ENCODE data around the gene CREB3L2. TPM values are rescaled to one million over a fixed set of nuclear protein-coding genes. Genes with fewer than 3 reads are reported as not detected.

The CREB3L2 gene
- total and polyA plus RNA-seq, 8 donors, result 6.6 to 38.4 (median 32.2) TPM

- H3K27me3 ChIP-seq, result no peaks in the 10 kb centered on the region
- intact Hi-C loops (cut with DNase I), result no loop called here
- WGBS, 2 donors, result 45 to 59% methylated on average over 2 of the region's 2 CpGs
- H3K27ac ChIP-seq, result no peak overlapping the region
- H3K36me3 ChIP-seq, result no peaks in the 10 kb centered on the region
- FAIRE-seq (no peak), ATAC-seq (no peak), DNase-seq (no peak)
- no peaks in the 10 kb centered on the region for H3K4me1 ChIP-seq
- no peaks in the 10 kb centered on the region for H3K9me3 ChIP-seq
- H3K4me3 ChIP-seq, result no peak overlapping the region
- TF ChIP-seq, protein P1, sequence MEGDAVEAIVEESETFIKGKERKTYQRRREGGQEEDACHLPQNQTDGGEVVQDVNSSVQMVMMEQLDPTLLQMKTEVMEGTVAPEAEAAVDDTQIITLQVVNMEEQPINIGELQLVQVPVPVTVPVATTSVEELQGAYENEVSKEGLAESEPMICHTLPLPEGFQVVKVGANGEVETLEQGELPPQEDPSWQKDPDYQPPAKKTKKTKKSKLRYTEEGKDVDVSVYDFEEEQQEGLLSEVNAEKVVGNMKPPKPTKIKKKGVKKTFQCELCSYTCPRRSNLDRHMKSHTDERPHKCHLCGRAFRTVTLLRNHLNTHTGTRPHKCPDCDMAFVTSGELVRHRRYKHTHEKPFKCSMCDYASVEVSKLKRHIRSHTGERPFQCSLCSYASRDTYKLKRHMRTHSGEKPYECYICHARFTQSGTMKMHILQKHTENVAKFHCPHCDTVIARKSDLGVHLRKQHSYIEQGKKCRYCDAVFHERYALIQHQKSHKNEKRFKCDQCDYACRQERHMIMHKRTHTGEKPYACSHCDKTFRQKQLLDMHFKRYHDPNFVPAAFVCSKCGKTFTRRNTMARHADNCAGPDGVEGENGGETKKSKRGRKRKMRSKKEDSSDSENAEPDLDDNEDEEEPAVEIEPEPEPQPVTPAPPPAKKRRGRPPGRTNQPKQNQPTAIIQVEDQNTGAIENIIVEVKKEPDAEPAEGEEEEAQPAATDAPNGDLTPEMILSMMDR (IDR thresholded peaks at IDR 0.05), result no peak
Observed at GRCh38 chr7:138036135-138036534, 34.2 kb upstream of the CREB3L2 start.

- H3K27ac ChIP-seq, result no peak overlapping the region
- no peak for ATAC-seq
- no peaks in the 10 kb centered on the region for H3K9me3 ChIP-seq
- H3K4me3 ChIP-seq, result no peak overlapping the region
- 83 to 90% methylated on average over 4 of the region's 4 CpGs for WGBS, 2 donors
- TF ChIP-seq, protein P1 (IDR thresholded peaks at IDR 0.05), result no peak
- H3K4me1 ChIP-seq, result no peaks in the 10 kb centered on the region
- FAIRE-seq, result no peak
- DNase-seq, result no peak
- intact Hi-C loops (cut with DNase I), result no loop called here
- H3K27me3 ChIP-seq, result no peaks in the 10 kb centered on the region
- no peaks in the 10 kb centered on the region for H3K36me3 ChIP-seq
Observed at GRCh38 chr7:138033241-138033640, 31.4 kb upstream of the CREB3L2 start.

DNA sequence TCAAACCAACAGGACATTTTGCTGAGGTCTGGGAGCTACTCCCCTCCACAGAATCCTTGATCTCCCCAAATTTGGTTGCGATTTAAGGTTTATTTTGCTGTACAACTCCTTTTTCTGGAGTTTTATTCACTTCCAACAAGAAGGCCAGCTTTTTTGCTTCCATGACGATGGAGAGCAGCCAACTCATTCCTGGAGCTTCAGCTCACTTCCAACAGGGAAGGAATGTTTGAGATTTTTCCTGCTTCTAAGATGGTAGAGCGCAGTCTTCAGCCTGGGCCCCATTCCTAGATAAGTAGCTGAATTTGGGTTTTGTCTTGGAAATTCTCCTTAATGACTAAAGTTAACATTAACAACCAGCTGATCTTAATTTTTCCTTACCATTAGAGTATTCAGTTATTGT is 30.9 kb upstream of the CREB3L2 start:
- no peak for FAIRE-seq
- no peak for ATAC-seq
- no peak overlapping the region for H3K4me3 ChIP-seq
- H3K9me3 ChIP-seq, result no peaks in the 10 kb centered on the region
- H3K27me3 ChIP-seq, result no peaks in the 10 kb centered on the region
- DNase-seq, result no peak
- intact Hi-C loops (cut with DNase I), result no loop called here
- no peaks in the 10 kb centered on the region for H3K36me3 ChIP-seq
- WGBS, 2 donors, result 87% methylated on average over 3 of the region's 3 CpGs
- H3K27ac ChIP-seq, result no peak overlapping the region
- TF ChIP-seq, protein P1 (IDR thresholded peaks at IDR 0.05), result no peak
- no peaks in the 10 kb centered on the region for H3K4me1 ChIP-seq

DNA sequence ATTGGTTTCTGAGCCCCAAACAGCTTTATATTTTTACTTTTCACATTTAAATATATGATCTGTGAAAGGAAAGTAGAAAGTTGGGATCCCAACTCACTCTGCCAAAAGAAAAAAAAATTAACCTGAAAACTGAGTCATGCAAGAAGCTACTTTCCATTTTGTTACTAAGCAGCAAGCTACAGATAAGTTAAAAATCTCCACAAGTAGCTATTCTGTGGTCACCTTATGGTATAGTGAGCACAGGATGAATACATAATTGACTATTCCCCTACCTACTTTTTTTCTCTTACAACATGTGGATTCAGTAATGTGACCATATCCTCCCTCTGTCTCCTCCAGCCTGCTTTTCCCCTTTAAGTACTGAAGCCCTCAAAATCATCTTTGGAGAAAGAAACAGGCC is 30.3 kb upstream of the CREB3L2 start:
- no peaks in the 10 kb centered on the region for H3K9me3 ChIP-seq
- TF ChIP-seq, protein P1 (IDR thresholded peaks at IDR 0.05), result no peak
- no peaks in the 10 kb centered on the region for H3K27me3 ChIP-seq
- no peak for FAIRE-seq
- no peaks in the 10 kb centered on the region for H3K36me3 ChIP-seq
- DNase-seq, result no peak
- intact Hi-C loops (cut with DNase I), result no loop called here
- H3K27ac ChIP-seq, result no peak overlapping the region
- no peak for ATAC-seq
- no peaks in the 10 kb centered on the region for H3K4me1 ChIP-seq
- no peak overlapping the region for H3K4me3 ChIP-seq

- Histone ChIP-seq H3K9me3 (no peaks in the 10 kb centered on the region), H3K4me1 (no peaks in the 10 kb centered on the region), H3K27ac (no peak overlapping the region), H3K4me3 (no peak overlapping the region), H3K27me3 (no peaks in the 10 kb centered on the region), H3K36me3 (no peaks in the 10 kb centered on the region)
- ATAC-seq (no peak), DNase-seq (no peak), FAIRE-seq (no peak)
- WGBS, 2 donors, result 77 to 84% methylated on average over 7 of the region's 7 CpGs
- intact Hi-C loops (cut with DNase I), result no loop called here
- TF ChIP-seq, protein P1 (IDR thresholded peaks at IDR 0.05), result no peak
Observed at GRCh38 chr7:138030679-138031351, 28.9 kb upstream of the CREB3L2 start.
